ENCODE measurements around the gene ATP2C2. TPM values are rescaled to one million over a fixed set of nuclear protein-coding genes. Genes with fewer than 3 reads are reported as not detected.
A peak's percentile ranks its signal among the peaks of the same experiment; 100 is the strongest.

ATP2C2 gene
- total RNA-seq, 1 experiment from 2014 or later, result 20.3 TPM

DNA sequence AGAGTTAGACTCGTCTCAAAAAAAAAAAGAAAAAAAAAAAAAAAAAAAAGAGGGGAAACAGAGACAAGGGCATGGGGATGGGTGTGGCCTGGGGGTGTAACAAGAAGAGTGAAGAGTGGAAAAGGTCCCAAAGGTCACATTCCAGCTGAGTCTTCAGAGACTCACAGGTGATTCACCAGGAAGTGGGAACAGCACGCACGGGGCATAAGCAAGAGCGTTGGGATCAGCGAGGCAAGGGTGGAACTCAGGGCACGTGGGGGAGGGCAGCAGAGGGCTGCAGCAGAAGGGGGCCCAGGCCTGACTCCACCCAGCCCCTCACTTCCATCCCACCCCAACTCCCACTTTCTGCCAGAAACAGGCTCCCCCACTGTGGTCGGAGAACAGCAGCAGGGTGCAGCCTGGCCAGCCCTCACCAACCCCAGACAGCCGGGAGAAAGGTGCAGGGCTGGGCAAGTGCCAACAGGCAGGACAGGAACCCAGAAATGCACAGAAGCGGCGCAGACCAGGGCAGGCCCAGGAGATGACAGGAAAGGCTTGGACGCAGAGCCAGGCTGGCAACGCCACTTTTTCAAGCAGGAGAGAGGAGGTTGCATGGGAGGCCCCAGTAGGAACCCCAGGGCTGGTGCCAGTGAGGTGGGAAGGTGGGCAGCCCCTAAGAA is 132.9 kb downstream of the ATP2C2 start (continued):
- TF ChIP-seq, protein P1, sequence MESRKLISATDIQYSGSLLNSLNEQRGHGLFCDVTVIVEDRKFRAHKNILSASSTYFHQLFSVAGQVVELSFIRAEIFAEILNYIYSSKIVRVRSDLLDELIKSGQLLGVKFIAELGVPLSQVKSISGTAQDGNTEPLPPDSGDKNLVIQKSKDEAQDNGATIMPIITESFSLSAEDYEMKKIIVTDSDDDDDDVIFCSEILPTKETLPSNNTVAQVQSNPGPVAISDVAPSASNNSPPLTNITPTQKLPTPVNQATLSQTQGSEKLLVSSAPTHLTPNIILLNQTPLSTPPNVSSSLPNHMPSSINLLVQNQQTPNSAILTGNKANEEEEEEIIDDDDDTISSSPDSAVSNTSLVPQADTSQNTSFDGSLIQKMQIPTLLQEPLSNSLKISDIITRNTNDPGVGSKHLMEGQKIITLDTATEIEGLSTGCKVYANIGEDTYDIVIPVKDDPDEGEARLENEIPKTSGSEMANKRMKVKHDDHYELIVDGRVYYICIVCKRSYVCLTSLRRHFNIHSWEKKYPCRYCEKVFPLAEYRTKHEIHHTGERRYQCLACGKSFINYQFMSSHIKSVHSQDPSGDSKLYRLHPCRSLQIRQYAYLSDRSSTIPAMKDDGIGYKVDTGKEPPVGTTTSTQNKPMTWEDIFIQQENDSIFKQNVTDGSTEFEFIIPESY (IDR thresholded peaks at IDR 0.05; ENCODE audit: extremely low read depth, insufficient replicate concordance, low read length), result peak; percentile 65
- TF ChIP-seq EGR1 (IDR thresholded peaks at IDR 0.05; ENCODE audit: low read depth) (no peak), JUND (IDR thresholded peaks at IDR 0.05) (no peak), POLR2AphosphoS5 (IDR thresholded peaks at IDR 0.05; ENCODE audit: low read depth, low read length) (peak; percentile 80)

DNA sequence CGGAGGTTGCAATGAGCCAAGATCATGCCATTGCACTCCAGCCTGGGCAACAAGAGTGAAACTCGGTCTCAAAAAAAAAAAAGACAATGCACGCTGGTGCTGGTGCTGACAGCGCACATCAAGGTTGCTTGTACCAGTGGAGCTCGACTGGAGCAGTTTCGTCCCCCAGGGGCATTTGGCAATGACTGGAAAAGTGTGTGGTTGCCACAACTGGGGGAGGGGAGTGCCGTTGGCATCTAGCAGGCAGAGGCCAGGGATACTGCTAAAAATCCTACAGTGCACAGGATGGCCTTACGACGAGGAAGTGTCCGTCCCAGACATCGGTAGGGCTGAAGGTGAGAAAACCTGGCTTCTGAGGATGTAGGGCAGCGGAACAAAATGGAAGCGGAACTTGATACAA is 133.7 kb downstream of the ATP2C2 start:
- no peaks in the 10 kb centered on the region for H4K20me1 ChIP-seq (ENCODE audit: insufficient read depth)
- peaks cover 10 to 22% of the 10 kb centered on the region in 2 experiments for H3K36me3 ChIP-seq (ENCODE audit: control insufficient read depth in 1 of 2, insufficient read depth in 2 of 2, low read length in 2 of 2)
- BruUV-seq (replicated peaks), result no TSS peak
- H2AFZ ChIP-seq (ENCODE audit: low read depth, low read length, poor library complexity, severe bottlenecking), result no peak overlapping the region
- H3K9me3 ChIP-seq (ENCODE audit: control insufficient read depth in 1 of 2, insufficient read depth in 1 of 2, low read depth in 1 of 2, low read length in 2 of 2), result no peaks in the 10 kb centered on the region
- H3K4me2 ChIP-seq (ENCODE audit: low read length), result peak overlapping the region; percentile 95
- ChIA-PET CTCF (interaction anchor here (1.5 kb wide), 1 partner anchor 9 kb away, joined by 4 read pairs; no protein-coding TSS in a partner anchor), POLR2A (no interaction called here), RAD21 (ENCODE audit: low non-redundant PET in 1 of 2, low total read pairs in 2 of 2, uncharacterized antibody in 2 of 2, unreplicated experiment in 2 of 2) (no interaction called here)
- H3K27ac ChIP-seq (ENCODE audit: low read depth, low read length), result peak overlapping the region; percentile 73
- ATAC-seq (no peak), DNase-seq (ENCODE audit: low read depth, low spot score) (no peak)
- TF ChIP-seq ELF1 (IDR thresholded peaks at IDR 0.05; ENCODE audit: borderline replicate concordance, low read depth), result no peak
- no peak for TF ChIP-seq FOSL1 (IDR thresholded peaks at IDR 0.05; ENCODE audit: low read depth)
- TF ChIP-seq, protein P2, sequence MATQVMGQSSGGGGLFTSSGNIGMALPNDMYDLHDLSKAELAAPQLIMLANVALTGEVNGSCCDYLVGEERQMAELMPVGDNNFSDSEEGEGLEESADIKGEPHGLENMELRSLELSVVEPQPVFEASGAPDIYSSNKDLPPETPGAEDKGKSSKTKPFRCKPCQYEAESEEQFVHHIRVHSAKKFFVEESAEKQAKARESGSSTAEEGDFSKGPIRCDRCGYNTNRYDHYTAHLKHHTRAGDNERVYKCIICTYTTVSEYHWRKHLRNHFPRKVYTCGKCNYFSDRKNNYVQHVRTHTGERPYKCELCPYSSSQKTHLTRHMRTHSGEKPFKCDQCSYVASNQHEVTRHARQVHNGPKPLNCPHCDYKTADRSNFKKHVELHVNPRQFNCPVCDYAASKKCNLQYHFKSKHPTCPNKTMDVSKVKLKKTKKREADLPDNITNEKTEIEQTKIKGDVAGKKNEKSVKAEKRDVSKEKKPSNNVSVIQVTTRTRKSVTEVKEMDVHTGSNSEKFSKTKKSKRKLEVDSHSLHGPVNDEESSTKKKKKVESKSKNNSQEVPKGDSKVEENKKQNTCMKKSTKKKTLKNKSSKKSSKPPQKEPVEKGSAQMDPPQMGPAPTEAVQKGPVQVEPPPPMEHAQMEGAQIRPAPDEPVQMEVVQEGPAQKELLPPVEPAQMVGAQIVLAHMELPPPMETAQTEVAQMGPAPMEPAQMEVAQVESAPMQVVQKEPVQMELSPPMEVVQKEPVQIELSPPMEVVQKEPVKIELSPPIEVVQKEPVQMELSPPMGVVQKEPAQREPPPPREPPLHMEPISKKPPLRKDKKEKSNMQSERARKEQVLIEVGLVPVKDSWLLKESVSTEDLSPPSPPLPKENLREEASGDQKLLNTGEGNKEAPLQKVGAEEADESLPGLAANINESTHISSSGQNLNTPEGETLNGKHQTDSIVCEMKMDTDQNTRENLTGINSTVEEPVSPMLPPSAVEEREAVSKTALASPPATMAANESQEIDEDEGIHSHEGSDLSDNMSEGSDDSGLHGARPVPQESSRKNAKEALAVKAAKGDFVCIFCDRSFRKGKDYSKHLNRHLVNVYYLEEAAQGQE (IDR thresholded peaks at IDR 0.05; ENCODE audit: low read depth), result no peak
- no peak for TF ChIP-seq SRF (IDR thresholded peaks at IDR 0.05; ENCODE audit: low read depth)
- TF ChIP-seq CBX3 (IDR thresholded peaks at IDR 0.05; ENCODE audit: low read depth), result no peak
- TF ChIP-seq ZFX (IDR thresholded peaks at IDR 0.05), result no peak
- TF ChIP-seq POLR2A (IDR thresholded peaks at IDR 0.05; ENCODE audit: borderline replicate concordance, extremely low read depth, insufficient read depth, insufficient read length), result no peak
- TF ChIP-seq, protein P3, sequence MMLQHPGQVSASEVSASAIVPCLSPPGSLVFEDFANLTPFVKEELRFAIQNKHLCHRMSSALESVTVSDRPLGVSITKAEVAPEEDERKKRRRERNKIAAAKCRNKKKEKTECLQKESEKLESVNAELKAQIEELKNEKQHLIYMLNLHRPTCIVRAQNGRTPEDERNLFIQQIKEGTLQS (IDR thresholded peaks at IDR 0.05), result no peak
- TF ChIP-seq SP1 (IDR thresholded peaks at IDR 0.05; ENCODE audit: low read depth), result no peak
- peaks cover 34% of the 10 kb centered on the region for H3K79me2 ChIP-seq (ENCODE audit: insufficient read depth, low read length)
- no peaks in the 10 kb centered on the region for H3K9me2 ChIP-seq (ENCODE audit: insufficient read depth)
- peak overlapping the region in 1 of 2 experiments; percentile 88; a peak in 1 of 4 replicates for H3K4me3 ChIP-seq (replicated peaks in 1 of 2; ENCODE audit: low read depth in 1 of 2, low read length in 2 of 2)
- peaks cover 63 to 81% of the 10 kb centered on the region in 2 experiments for H3K4me1 ChIP-seq (ENCODE audit: control insufficient read depth in 1 of 2, insufficient read depth in 2 of 2, low read length in 2 of 2)
- intact Hi-C loops (cut with micrococcal nuclease), result loop anchor here (10.0 kb wide), 1 partner anchor 547 kb away; the partner anchor contains the start of gene OSGIN1
- no peaks in the 10 kb centered on the region for H3K27me3 ChIP-seq (ENCODE audit: insufficient read depth, low read length)
- peak overlapping the region; percentile 93 for H3K9ac ChIP-seq (ENCODE audit: low read length)

All from HCT116 (cell line).